Effector CD4-positive, alpha-beta T cell (primary cell): ENCODE measurements around the gene EPM2A.
"Not testable (repeated sequence)": the region's sequence is repeated elsewhere in the genome, so short reads cannot be mapped to it uniquely, and the experiment has no call there.

Experiments used
- DNase-seq: peaks from one replicate; pipeline ENCODE4 v3.0.0-alpha.2; 2020
- total RNA-seq: gene quantifications from one replicate; lab custom pipeline; 2026; lab: John Stamatoyannopoulos, UW

EPM2A gene
- total RNA-seq = 9.0 reads per million, percentile 30 among the genes with 10 or more reads in this experiment

DNA sequence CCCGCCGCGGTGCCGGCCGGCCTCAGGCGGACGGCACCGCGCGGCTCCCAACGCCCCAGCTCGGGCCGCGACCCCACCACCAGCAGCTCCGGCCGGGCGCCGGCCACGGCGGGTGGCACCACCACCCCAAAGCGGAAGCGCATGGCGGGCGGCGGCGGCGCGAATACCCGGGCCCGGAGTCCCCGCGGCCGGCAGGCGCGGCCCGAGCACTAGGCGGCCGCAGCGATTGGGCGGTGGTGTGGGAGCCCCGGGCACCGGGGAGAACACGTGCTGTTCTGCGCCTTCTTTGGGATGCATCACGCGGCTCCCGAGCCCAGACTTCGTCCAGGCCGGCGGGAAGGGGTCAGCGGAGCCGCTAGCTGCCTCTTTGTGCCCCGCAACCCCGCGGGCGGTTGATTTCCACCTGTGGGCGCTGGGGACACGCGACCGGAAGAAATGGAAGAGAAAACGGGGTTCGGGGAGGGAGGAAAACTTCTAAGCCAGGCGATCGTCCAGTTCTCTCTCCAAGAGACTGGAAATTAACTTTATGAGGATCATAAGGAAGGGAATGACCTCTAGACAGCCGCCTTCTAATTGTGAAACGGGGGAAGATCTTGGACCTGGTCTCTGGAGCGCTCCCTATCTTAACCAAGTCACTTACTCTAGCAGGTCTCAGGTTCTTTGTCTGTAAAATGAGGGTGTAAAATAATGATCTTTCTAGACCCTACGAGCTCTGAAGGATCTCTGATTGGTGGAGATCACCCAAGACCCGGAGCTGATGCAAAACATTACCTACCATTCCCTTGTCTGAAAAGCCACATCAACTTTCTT, at the start of gene EPM2A:
Gene EPM2A, minus strand, starts transcription at position 165 of the 810 bp plus-strand sequence. Its CDS starts 22 bp downstream, at position 143.
- peak; percentile 18 for DNase-seq

DNA sequence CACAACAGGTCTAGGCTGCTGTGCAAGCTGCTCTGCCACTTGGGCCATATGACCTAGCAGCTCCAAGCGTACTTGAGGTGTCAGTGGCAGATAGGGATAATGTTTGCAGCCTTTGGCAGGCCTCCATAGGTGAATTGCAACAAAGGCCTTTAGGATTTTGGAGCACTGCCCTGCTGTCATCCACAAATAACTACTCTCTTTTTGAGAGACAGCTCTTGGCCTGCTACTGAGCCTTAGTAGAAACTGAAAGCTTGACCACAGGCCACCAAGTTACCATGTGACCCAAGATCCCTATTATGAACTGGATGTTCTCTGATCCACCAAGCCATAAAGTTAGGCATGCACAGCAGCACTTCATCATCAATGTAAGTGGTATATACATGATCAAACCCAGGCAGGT, 49.4 kb upstream of the EPM2A start:
- no peak for DNase-seq

- DNase-seq = no peak
Observed at GRCh38 chr6:145783796-145784195, 48.5 kb upstream of the EPM2A start.

- no peak for DNase-seq
Observed at GRCh38 chr6:145772846-145773245, 37.5 kb upstream of the EPM2A start.

- no peak for DNase-seq
Observed at GRCh38 chr6:145765449-145765848, 30.1 kb upstream of the EPM2A start.

DNA sequence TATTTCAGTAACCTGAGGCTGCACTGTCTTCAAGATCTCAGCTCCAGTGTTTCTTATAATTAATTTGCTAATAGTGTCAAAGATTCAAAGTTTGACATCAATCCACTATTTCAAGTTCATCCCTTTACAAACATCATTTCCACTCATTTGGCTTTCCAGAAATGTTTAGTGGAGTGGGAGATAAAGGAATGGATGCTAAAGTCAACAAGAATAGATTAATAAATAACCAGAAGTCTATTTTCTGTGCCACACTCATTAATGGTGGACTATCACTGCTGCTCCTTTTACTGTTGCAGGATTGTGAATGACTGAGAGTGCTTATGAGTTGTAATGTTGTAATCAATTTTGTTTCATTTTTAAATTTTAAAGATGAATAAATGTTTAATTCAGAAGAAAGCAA, 28.4 kb upstream of the EPM2A start:
- DNase-seq = no peak

- DNase-seq = no peak
Observed at GRCh38 chr6:145761584-145761983, 26.3 kb upstream of the EPM2A start.

DNA sequence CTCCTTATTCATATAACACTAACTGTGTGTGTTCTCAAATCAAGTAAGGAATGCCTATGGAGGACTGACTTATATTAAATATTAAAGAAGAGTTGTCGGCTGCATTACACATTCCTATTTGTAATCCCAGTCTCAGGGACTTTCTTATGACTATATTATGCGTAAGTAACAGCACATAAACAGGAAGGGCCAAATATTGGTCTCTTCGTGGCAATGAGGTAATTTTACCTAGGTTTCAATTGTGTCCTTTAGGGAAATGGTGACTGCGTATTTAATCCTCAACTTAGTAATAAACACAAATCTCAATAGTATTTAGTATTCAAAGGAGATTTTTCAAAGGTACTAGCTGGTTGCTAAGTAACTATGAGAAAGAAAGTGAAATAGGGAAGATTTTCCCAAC, 22.8 kb upstream of the EPM2A start:
- no peak for DNase-seq

GRCh38 chr6:145756170-145756662, 20.9 kb upstream of the EPM2A start:
- DNase-seq = no peak

GRCh38 chr6:145755682-145756081, 20.4 kb upstream of the EPM2A start:
- DNase-seq = no peak

GRCh38 chr6:145752638-145753037, 17.3 kb upstream of the EPM2A start:
- no peak for DNase-seq

GRCh38 chr6:145749632-145750031, 14.3 kb upstream of the EPM2A start:
- DNase-seq = no peak

DNA sequence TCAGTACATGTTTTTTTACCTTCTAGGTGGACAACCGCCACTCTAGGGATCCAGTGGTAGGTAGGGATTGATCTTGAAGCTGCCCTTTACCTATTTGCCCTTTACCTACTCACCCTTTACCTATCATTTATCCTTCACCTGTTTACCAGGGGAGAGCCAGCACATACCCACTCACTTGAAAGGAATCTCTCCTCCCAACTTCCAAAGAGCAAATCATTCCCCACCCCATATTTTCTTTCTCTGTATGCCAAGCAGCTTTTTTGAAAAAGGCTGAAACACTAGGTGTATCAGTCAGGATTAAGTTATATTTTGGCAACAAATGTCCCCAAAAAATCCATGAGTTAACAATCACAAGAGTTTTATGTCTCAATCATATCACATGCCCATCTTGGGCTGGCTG, 10.5 kb upstream of the EPM2A start:
- DNase-seq = no peak

GRCh38 chr6:145744619-145745018, 9.3 kb upstream of the EPM2A start:
- DNase-seq = no peak

- no peak for DNase-seq
Observed at GRCh38 chr6:145743332-145743731, 8.0 kb upstream of the EPM2A start.

DNA sequence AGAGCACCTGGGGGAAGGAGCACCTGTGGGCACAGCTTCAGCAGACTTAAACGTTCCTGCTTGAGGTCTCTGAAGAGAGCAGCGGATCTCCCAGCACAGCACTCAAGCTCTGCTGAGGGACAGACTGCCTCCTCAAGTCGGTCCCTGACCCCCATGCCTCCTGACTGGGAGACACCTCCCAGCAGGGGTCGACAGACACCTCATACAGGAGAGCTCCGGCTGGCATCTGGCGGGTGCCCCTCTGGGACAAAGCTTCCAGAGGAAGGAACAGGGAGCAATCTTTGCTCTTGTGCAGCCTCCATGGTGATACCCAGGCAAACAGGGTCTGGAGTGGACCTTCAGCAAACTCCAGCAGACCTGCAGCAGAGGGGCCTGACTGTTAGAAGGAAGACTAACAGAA, 7.2 kb upstream of the EPM2A start:
- not testable (repeated sequence) for DNase-seq

DNA sequence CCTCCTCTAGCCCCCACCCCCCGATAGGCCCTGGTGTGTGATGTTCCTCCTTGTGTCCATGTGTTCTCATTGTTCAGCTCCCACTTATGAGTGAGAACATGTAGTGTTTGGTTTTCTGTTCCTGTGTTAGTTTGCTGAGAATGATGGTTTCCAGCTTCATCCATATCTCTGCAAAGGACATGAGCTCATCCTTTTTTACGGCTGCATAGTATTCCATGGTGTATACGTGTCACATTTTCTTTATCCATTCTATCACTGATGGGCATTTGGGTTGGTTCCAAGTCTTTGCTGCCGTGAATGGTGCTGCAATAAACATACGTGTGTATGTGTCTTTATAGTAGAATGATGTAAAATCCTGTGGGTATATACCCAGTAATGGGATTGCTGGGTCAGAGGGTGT, 4.4 kb upstream of the EPM2A start:
- DNase-seq = not testable (repeated sequence)

DNA sequence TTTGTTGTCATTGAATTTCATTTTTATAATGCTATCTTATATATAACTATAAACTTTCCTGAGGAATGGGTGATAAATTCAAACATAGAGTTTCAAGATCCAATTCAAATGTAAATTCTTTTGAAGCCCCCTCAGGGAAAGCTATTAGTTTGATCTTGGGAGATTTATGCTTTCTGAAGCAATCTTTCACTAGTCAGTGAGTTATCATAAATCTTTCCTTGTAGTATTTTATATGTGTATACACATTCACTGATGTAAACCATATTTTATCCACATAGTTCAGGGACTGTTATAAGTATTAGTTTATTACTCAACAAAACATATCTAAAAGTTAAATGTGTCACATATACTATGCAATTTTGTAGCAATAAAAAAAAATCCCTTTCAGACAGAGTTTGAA, 2.9 kb upstream of the EPM2A start:
- DNase-seq = no peak

GRCh38 chr6:145736661-145737144, 1.4 kb upstream of the EPM2A start:
- no peak for DNase-seq

GRCh38 chr6:145734486-145735355, 599 bp downstream of the EPM2A start:
- peak; percentile 29 for DNase-seq

- DNase-seq = no peak
Observed at GRCh38 chr6:145733810-145734209, 1.5 kb downstream of the EPM2A start.

DNA sequence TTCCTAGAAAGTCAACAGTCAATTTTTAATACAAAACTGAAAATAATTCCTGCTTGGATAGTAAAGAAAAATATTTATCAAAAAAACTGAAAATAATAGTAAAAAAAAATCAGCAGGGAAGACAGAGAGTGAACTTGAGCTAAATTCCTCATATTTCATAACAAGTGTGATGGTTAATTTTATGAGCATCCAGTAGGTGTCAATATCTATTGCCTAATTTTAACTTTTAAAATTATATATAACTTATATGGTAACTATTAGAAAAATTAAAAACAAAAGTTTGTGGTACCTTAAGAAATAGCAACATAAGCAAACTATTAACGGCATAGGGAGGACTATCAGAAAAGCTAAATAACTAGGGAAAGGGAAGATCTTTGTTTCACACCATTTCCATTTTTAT, 2.1 kb downstream of the EPM2A start:
- DNase-seq = no peak

DNA sequence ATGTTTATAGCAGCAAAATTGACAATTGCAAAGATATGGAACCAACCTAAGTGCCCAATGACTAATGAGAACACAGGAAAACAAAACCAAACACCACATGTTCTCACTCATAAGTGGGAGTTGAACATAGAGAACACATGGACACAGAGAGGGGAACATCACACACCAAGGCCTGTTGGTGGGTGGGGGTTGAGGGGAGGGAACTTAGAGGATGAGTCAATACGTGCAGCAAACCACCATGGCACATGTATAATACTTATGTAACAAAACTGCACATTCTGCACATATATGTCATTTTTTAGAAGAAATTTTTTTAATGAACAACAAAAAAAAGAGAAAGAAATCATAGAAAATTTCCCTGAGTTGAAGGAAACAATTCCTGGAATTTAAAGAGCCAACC, 3.9 kb downstream of the EPM2A start:
- no peak for DNase-seq
